ENCODE measurements around the gene LRMDA. TPM values are rescaled to one million over a fixed set of nuclear protein-coding genes. Genes with fewer than 3 reads are reported as not detected.

Gene LRMDA
- total RNA-seq, 1 experiment from 2014 or later, result 4.8 TPM

DNA sequence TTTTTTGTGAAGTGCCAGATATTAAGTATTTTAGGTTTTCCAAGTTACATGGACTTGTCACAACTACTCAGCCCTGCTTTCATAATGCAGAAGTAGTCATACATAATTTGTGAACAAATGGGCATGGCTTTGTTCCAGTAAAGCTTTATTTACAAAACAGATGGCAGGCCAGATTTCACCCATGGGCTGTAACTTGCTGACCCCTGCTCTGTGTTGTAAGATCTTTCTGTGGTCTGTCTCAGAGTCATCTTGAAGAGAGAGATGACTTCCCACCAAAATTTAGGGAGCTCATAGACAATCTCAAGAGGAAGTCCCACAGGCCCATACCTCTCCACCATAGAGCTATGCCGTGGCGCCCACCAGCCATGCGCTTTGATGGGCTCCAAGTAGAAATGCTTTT lies 616.1 kb downstream of the LRMDA start:
- CTCF ChIA-PET, result interaction anchor here (1.1 kb wide), 1 partner anchor 11 kb away, joined by 3 read pairs; no protein-coding TSS in a partner anchor
- Histone ChIP-seq H3K9ac (ENCODE audit: low read length) (no peak overlapping the region), H3K9me2 (ENCODE audit: insufficient read depth) (no peaks in the 10 kb centered on the region), H3K79me2 (ENCODE audit: insufficient read depth, low read length) (no peaks in the 10 kb centered on the region), H3K9me3 (ENCODE audit: control insufficient read depth in 1 of 2, insufficient read depth in 1 of 2, low read depth in 1 of 2, low read length in 2 of 2) (no peaks in the 10 kb centered on the region), H3K4me2 (ENCODE audit: low read length) (no peak overlapping the region), H3K36me3 (ENCODE audit: control insufficient read depth in 1 of 2, insufficient read depth in 2 of 2, low read length in 2 of 2) (no peaks in the 10 kb centered on the region), H4K20me1 (ENCODE audit: insufficient read depth) (no peaks in the 10 kb centered on the region), H3K27ac (ENCODE audit: low read depth, low read length) (no peak overlapping the region), H3K4me1 (ENCODE audit: control insufficient read depth in 1 of 2, insufficient read depth in 2 of 2, low read length in 2 of 2) (peaks cover 7 to 12% of the 10 kb centered on the region in 2 experiments; a peak in 3 of 4 replicates), H2AFZ (ENCODE audit: low read depth, low read length, poor library complexity, severe bottlenecking) (no peak overlapping the region), H3K27me3 (ENCODE audit: insufficient read depth, low read length) (peaks cover 76% of the 10 kb centered on the region), H3K4me3 (replicated peaks in 1 of 2; ENCODE audit: low read depth in 1 of 2, low read length in 2 of 2) (no peak overlapping the region)
- no peak for ATAC-seq
- no TSS peak for BruUV-seq (replicated peaks)
- POLR2A ChIA-PET, result no interaction called here
- no peak for DNase-seq (ENCODE audit: low read depth, low spot score)
- intact Hi-C loops (cut with micrococcal nuclease), result no loop called here
- RAD21 ChIA-PET (ENCODE audit: low non-redundant PET in 1 of 2, low total read pairs in 2 of 2, uncharacterized antibody in 2 of 2, unreplicated experiment in 2 of 2), result no interaction called here
- TF ChIP-seq MAX (IDR thresholded peaks at IDR 0.05), result no peak
- no peak for TF ChIP-seq SRF (IDR thresholded peaks at IDR 0.05; ENCODE audit: low read depth)
- no peak for TF ChIP-seq ATF3 (IDR thresholded peaks at IDR 0.05)
- TF ChIP-seq, protein P1, sequence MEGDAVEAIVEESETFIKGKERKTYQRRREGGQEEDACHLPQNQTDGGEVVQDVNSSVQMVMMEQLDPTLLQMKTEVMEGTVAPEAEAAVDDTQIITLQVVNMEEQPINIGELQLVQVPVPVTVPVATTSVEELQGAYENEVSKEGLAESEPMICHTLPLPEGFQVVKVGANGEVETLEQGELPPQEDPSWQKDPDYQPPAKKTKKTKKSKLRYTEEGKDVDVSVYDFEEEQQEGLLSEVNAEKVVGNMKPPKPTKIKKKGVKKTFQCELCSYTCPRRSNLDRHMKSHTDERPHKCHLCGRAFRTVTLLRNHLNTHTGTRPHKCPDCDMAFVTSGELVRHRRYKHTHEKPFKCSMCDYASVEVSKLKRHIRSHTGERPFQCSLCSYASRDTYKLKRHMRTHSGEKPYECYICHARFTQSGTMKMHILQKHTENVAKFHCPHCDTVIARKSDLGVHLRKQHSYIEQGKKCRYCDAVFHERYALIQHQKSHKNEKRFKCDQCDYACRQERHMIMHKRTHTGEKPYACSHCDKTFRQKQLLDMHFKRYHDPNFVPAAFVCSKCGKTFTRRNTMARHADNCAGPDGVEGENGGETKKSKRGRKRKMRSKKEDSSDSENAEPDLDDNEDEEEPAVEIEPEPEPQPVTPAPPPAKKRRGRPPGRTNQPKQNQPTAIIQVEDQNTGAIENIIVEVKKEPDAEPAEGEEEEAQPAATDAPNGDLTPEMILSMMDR (IDR thresholded peaks at IDR 0.05 in 2 of 3, conservative IDR thresholded peaks at IDR 0.05 in 1 of 3; ENCODE audit: borderline replicate concordance in 1 of 3, insufficient read depth in 1 of 3, low read depth in 2 of 3, low read length in 2 of 3), result no peak
- no peak for TF ChIP-seq EZH2phosphoT487 (IDR thresholded peaks at IDR 0.05; ENCODE audit: borderline replicate concordance)
- no peak for TF ChIP-seq SP1 (IDR thresholded peaks at IDR 0.05; ENCODE audit: low read depth)

DNA sequence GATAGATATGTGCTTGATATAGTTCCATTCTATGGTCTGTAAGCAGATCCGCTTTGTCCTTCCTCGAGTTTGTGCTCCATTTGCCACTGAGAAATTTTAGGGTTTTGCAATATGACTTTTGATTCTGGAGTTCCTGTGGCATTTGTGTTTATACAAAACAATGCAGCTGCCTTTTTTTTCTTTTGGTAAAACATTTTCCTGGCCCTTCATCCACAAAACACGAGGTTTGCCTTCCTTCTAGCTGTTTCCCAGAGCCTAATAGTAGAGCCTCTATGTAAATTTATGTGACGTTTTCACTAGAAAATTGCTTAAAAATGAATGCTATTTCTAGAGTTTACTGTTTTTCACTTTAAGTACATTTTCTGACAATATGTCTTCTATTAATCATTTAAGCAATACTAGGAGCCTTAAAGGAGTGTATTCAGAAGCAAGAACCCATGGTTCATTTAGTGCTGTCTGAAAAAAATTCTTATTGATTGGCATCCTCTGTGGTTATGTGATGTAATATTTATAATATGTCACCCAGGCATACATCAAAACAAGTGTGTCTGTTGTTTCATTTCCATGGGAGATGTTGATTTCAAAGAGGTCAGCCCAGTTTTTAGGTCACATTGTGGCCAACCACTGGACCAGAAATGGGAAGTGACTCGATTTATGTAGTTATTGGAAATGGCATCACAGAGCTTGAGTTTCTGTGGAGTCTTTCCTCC lies 618.3 kb downstream of the LRMDA start:
- Histone ChIP-seq H3K27ac (ENCODE audit: low read depth, low read length) (no peak overlapping the region), H3K9me3 (ENCODE audit: control insufficient read depth in 1 of 2, insufficient read depth in 1 of 2, low read depth in 1 of 2, low read length in 2 of 2) (no peaks in the 10 kb centered on the region), H3K36me3 (ENCODE audit: control insufficient read depth in 1 of 2, insufficient read depth in 2 of 2, low read length in 2 of 2) (no peaks in the 10 kb centered on the region), H3K4me3 (replicated peaks in 1 of 2; ENCODE audit: low read depth in 1 of 2, low read length in 2 of 2) (no peak overlapping the region), H4K20me1 (ENCODE audit: insufficient read depth) (no peaks in the 10 kb centered on the region), H3K4me2 (ENCODE audit: low read length) (no peak overlapping the region), H2AFZ (ENCODE audit: low read depth, low read length, poor library complexity, severe bottlenecking) (no peak overlapping the region), H3K27me3 (ENCODE audit: insufficient read depth, low read length) (peaks cover 85% of the 10 kb centered on the region), H3K9me2 (ENCODE audit: insufficient read depth) (no peaks in the 10 kb centered on the region), H3K79me2 (ENCODE audit: insufficient read depth, low read length) (no peaks in the 10 kb centered on the region), H3K9ac (ENCODE audit: low read length) (no peak overlapping the region), H3K4me1 (ENCODE audit: control insufficient read depth in 1 of 2, insufficient read depth in 2 of 2, low read length in 2 of 2) (peaks cover 7 to 12% of the 10 kb centered on the region in 2 experiments; a peak in 3 of 4 replicates)
- ChIA-PET POLR2A (no interaction called here), CTCF (no interaction called here), RAD21 (ENCODE audit: low non-redundant PET in 1 of 2, low total read pairs in 2 of 2, uncharacterized antibody in 2 of 2, unreplicated experiment in 2 of 2) (no interaction called here)
- no peak for ATAC-seq
- BruUV-seq (replicated peaks), result no TSS peak
- no peak for DNase-seq (ENCODE audit: low read depth, low spot score)
- intact Hi-C loops (cut with micrococcal nuclease), result no loop called here
- TF ChIP-seq, protein P1 (IDR thresholded peaks at IDR 0.05 in 2 of 3, conservative IDR thresholded peaks at IDR 0.05 in 1 of 3; ENCODE audit: borderline replicate concordance in 1 of 3, insufficient read depth in 1 of 3, low read depth in 2 of 3, low read length in 2 of 3), result no peak
- TF ChIP-seq FOSL1 (IDR thresholded peaks at IDR 0.05; ENCODE audit: low read depth), result no peak
- TF ChIP-seq SP1 (IDR thresholded peaks at IDR 0.05; ENCODE audit: low read depth), result no peak
- TF ChIP-seq YY1 (IDR thresholded peaks at IDR 0.05; ENCODE audit: extremely low read depth, insufficient replicate concordance, low read depth, low read length), result no peak
- TF ChIP-seq SIN3A (IDR thresholded peaks at IDR 0.05; ENCODE audit: low read depth), result no peak
- no peak for TF ChIP-seq CBX3 (IDR thresholded peaks at IDR 0.05; ENCODE audit: low read depth)
- TF ChIP-seq TCF7L2 (IDR thresholded peaks at IDR 0.05; ENCODE audit: borderline replicate concordance, extremely low read depth, insufficient read depth, insufficient read length), result no peak

Measured in HCT116 (cell line).